Right forelimb (tissue), 1 donor: ENCODE data around the gene PRR22.

Experiments used
- DNase-seq: peaks from one replicate; pipeline ENCODE4 v3.0.0-alpha.2; 2018

PRR22 gene

DNA sequence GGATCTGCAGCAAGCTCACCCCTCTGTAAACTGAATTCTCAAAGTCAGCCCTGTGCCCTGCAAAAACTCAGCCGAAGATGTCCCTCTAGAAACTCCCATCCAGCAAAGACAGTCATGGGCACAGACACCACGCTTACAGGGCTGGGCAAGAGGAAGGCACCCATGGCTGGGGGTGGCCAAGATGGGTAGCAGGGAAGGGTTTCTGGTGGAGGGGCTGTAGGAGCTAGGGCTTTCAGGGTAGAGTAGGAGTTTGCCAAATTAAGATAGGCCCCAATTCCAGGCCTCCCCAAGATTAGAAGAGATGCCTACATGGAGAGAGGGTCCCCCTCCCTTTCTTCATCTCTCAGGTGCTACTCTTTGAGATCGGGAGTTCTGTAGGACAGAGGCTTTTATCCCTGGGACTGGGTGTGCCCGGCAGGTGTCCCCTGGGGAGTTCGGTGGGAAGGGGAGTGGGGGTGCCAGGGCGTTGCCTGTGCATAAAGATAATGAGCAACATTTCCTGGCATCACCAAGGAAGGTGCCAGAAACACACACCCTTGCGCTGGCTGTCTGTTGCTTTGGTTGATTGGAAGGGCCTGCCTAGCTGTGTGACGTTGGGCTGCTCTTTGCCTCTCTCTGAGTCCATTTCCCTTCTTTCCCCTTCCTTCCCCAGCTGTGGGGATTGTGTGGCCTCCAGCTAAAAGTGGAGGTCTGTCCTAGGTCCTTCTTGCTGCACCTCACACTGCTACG is 29.7 kb upstream of the PRR22 start:
- no peak for DNase-seq

GRCh38 chr19:5811117-5811516 is 26.6 kb upstream of the PRR22 start:
- DNase-seq = no peak

GRCh38 chr19:5809469-5809868 is 24.9 kb upstream of the PRR22 start:
- DNase-seq = no peak

- DNase-seq = no peak
Observed at GRCh38 chr19:5809053-5809452, 24.5 kb upstream of the PRR22 start.

GRCh38 chr19:5808120-5808816 is 23.7 kb upstream of the PRR22 start:
- DNase-seq = no peak

DNA sequence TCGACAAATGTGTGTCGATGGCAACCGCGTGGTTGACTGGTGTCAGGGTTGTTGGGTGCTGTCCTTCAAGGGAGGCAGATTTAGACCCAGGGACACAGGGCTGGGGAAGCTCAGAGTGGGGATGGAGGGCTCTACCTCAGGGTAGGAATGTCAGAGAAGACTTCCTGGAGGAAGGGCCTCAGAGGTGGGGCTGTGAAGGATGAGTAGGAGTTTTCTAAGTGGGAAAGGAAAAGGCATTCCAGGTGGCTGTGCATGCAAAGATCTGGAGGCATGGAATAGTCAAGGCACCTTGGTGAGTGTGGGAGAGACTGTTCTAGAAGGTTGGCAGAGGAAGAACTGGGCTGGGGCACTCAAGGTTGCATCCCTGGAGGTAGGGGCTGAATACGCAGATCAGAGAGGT is 22.4 kb upstream of the PRR22 start:
- no peak for DNase-seq

DNA sequence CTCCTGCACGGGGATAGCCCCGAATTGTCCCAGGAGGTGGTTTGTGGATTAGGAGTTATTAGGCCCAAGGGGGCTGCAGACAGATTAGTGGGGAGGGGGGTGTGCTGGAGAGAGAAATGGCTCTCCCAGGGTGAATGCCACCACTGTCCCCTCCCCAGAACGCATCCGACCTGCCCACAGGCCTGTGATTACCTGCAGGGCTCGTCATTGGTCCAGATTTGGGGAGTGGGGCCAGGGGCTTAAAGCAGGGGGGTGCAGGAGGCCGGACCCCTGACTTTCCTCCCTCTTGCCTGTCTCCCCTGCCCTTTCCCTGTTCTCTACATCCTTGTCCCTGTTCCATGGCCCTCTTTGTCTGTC is 21.6 kb upstream of the PRR22 start:
- DNase-seq = no peak

- peak; percentile 78 for DNase-seq
Observed at GRCh38 chr19:5805462-5806132, 21.1 kb upstream of the PRR22 start.

DNA sequence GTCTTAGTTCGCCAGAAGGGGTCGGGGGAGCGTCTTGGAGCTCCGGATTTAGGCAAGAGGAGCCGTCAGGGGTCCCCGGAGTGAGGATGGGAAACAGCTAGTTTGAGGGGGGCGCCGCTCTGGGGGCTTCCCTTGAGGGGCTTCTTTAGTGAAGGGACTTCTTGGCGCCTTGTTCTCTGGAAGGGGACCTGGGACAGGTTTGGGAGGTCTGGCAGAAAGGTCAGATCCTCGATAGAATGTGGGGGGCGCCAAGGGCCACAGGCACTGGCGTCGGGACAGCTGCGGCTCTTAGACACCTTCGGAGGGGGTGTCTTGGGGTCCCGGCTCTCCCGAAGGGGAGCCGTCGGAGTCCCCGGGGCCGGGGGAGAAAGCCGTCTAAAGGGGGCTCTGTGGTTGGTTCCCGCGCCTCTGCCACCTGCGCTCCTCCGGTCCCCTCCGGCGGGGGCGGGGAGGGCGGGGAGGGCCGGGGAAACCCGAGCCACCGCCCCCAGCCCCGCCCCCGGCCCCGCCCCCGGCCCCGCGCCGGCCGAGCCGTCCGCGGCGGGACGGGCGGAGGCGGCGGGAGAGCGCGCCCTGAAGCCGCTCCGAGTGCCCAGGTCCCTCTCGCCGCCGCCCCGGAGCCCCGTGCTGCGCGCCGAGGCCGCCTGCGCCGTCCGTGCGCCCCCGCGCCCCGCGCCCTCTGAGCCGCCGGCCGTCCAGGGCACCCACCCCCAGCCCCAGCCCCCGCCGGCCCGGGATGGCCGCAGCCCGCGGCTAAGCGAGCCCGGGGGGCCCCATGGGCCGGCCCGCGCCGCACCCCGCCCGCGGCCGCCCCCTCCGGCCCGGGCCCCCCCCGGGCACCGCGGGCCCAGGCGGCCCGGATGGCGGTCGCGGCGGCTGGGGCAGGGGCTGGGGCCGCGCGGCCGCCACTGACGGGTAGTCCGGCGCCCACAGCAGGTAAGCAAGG is 20.2 kb upstream of the PRR22 start, which contains the start of gene NRTN:
Gene NRTN (plus strand): TSS at position 552 of the 946 bp plus-strand sequence. CDS start 19,099 bp downstream, outside the sequence.
- no peak for DNase-seq

DNA sequence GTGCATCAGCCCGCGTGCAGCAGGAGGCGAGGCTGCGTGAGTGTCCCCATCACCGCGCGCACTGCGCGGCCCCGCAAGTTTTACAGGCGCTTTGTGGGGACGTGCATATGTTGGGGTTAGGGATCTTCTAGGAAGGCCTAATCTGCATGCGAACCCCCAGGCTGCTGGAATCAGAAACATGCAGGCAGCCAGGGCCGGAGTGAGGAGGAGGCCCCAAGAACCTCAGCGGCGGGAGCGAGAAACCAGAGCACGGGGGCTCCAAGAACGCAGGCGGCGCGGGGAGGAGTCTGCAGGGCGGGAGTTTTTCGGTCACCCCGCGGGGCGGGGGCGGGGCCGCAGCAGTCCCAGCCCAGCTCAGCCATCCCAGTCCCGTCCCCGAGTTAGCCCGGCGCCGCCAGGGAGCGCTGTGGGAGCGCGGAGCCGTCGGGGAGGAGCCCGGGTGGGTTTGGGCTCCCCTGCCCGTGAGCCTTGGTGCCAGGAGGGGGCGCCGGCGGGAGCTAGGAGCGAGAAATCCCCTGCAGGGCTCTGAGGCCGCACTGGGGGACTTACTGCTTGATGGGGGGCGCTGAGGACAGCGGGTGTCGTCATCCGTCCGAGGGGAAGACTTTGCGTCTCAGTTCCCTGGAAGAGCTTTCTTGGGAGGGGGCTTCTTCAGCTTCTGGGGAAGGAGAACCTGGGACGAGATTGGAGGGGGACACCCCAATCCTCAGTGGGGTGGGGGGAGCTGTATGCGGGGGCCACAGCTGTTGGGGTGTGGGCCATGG is 19.4 kb upstream of the PRR22 start:
- peak; percentile 96 for DNase-seq

DNA sequence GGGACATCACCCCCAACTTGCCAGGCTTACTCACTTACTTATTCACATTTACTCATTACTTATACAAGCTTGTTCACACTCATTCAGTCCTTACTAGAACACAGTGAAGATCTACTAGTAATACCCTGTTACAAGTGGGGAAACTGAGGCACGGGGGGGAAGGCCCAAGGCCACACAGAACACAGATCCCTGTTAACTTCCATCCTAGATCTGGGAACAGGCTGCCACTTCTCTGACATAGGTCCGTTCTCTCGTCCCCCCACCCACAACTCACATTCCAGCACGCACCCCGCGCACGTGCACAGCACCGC is 18.9 kb upstream of the PRR22 start:
- DNase-seq = no peak

DNA sequence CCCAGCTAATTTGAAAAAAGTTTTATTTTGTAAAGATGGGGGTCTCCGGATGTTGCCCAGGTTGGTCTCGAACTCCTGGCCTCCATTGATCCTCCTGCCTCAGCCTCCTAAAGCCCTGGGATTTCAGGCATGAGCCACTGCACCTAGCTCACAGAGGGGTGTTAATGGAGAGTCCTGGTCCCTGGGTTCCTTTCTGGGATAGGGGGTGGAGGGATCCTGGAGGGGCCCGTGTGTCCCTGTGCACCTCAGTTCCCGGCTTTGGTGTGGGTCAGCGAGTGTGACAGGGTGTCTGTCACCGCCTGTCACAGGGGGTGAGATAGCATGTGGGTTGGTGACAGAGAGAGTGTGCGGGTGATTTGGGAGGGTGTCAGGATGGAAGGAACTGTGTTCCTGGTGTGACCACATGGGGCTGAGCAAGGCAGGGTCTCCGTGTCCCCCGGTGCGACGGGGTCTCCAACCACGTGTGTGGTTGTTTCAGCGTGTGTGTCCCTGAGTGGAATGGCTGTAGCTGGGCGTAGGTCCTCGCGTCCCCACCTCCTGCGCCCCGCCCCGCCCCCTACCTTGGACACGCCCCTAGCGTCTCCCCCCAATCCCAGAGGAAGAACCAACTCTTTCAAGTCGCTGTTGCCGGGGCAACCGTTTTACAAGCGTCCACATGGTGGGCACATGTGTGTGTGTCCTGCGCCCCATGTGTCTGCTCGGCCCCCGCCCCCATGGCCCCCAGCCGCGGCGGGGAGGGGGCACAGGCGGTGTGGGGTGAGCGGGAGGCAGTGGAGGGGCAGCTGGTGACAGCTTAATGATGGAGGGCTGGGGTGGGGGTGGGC is 17.5 kb upstream of the PRR22 start:
- peak; percentile 74 for DNase-seq

DNA sequence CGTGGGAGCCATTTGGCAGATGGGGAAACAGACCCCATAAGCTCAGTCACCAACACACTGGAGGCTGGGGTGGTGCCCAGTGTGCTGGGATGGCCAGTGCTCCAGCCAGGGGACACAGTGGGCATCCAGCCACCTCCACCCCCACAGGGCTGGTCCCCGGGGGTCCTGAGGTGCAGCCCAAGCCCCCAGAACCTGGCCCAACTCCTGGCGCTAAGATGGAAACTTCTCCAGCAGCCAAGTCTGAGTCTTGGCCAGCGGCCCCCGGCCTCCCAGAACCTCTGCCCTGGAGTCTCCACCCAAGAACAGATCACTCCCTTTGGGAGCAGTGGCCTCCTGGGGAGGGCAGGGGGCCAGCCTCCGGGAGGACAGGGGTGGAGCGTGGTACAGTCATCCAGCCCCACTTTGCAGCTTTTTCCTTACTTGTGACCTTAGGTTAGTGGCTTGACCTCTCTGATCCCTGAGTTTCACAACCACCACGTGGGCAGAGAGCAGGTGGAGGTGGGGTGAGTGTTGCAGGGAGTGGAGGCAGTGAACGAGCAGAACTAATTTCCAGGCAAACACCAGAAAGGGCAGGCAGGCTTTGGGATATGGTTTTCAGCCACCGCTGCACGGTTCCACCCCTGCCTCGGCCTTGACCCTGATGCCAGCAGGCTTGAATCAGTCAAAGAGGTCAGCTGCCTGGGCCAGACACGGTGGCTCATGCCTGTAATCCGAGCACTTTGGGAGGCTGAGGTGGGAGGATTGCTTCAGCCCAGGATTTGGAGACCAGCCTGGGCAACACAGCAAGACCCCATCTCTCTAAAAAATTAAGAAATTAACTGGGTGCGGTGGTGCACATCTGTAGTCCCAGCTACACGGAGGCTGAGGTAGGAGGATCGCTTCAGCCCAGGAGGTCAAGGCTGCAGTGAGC is 16.1 kb upstream of the PRR22 start:
- DNase-seq = no peak

DNA sequence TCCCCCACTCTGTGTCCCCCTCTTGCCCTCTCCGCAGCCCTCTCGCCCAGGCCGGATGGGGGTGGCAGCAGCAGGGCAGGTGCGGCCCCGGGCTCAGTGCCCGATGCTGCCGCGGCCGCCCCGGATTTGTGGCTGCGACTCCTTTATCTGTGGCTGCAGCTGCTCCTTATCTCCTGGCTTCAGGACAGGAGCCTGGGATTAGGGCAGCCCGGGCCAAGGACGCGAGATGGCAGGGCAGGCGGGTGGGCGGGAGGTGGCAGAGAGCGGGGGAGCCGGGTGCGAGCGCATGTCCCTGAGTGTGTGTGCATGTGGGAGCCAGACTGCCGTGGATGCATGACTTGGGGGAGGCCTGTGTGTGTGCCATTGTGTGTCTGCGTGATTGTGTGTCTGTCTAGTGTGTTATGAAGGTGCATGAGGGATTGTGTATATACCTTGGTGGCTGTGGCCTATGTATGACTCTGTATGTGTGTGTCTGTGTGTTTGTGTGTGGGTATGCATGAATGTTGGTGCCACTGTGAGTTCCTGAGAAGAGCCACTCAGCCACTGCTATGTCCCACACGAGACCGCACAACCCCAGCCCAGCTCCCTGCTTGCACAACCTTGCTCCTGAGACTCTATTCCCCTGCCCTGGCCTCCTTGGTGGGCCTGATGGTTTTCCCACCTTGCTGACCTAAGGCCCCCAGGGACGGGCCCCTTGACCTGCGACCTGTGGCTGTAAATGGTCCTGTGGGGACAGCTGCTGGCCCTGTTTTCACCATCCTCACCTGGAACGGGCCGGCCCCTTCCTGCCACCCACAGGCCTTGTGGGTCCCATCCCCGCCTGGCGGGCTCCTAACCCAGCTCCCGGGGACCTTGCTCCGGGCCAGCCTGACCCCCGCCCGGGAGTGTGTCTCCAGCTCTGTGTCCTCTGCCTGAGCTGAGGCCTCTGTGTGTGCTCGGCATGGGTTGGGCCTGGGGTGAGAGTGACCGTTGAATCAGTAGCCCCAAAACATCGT is 15.0 kb upstream of the PRR22 start:
- no peak for DNase-seq

DNA sequence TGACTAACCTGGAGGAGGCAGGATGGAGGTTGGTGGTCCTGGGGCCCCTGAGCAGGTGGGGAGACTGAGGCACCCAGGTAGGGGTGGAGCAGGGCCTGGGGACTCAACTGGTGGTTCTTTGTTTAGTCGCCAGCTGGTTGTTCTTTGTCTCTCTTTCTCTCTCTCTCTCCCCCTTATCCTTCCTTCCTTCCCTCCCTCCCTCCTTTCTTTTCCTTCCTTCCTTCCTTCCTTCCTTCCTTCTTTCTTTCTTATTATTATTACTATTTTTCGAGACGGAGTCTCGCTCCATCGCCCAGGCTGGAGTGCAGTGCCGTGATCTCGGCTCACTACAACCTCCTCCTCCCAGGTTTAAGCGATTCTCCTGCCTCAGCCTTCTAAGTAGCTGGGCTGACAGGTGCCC is 13.7 kb upstream of the PRR22 start:
- DNase-seq = no peak

GRCh38 chr19:5795382-5795919 is 10.9 kb upstream of the PRR22 start:
- DNase-seq = no peak

DNA sequence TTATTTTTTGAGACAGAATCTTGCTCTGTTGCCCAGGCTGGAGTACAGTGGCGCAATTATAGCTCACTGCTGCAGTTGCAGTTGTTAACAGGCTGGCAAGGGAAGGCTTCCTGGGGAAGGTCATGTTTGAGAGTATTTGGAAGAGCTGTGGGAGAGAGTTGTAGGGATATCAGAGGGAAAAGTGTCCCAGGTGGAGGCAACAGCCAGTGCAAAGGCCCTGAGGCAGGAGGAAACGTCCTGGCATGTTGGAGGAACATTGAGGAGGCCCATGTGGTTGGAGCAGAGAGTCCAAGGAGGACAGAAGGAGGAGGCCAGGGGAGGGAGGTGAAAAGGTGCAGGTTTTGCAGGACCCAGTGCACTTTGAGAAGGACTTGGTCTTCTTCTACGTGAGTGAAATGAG is 8.6 kb upstream of the PRR22 start:
- no peak for DNase-seq

GRCh38 chr19:5792224-5792623 is 7.7 kb upstream of the PRR22 start:
- DNase-seq = no peak
